H1 (cell line): ENCODE measurements around the gene RAB38. TPM values are rescaled to one million over a fixed set of nuclear protein-coding genes. Genes with fewer than 3 reads are reported as not detected.

Experiments used
- CTCF ChIA-PET: fragments of 300-600 bp; sonication (Branson Sonifier 250); formaldehyde crosslinking; loops from one replicate; lab custom pipeline; 2021; ENCODE audit not compliant: partially characterized antibody; lab: Charles Lee
- POLR2A ChIA-PET: fragments of 300-600 bp; sonication (Branson Sonifier 250); formaldehyde crosslinking; loops from one replicate; lab custom pipeline; 2021; ENCODE audit warnings: inconsistent platforms; ENCODE audit not compliant: partially characterized antibody; lab: Charles Lee
- DNase-seq, 2 experiments: peaks; one replicate each; pipeline versions ENCODE4 v3.0.0 to v3.0.0-alpha.2; 2010 to 2022; ENCODE audit warnings: low spot score in 2 of 2, low read depth in 1 of 2, mixed read lengths in 1 of 2
- FAIRE-seq: peaks from 2 replicates; lab custom pipeline; 2011; peaks lifted over from hg19 to GRCh38; lab: Jason Lieb, UNC
- H2AFZ ChIP-seq: 2 replicates; pipeline ENCODE4 v1.8.1; 2012; ENCODE audit warnings: low read length, inconsistent platforms
- H2AK5ac ChIP-seq: 2 replicates; pipeline ENCODE4 v1.6.1; 2013; ENCODE audit warnings: low read depth, low read length
- H2BK120ac ChIP-seq: replicated peaks from 2 replicates; pipeline ENCODE3; 2013; ENCODE audit warnings: low read depth, low read length, inconsistent platforms
- H2BK12ac ChIP-seq: 2 replicates; pipeline ENCODE4 v1.6.1; 2013; ENCODE audit warnings: low read depth, low read length
- H2BK15ac ChIP-seq: 2 replicates; pipeline ENCODE4 v1.6.1; 2013; ENCODE audit warnings: low read length
- H2BK20ac ChIP-seq: 2 replicates; pipeline ENCODE4 v1.6.1; 2013; ENCODE audit warnings: low read length
- H2BK5ac ChIP-seq: 2 replicates; pipeline ENCODE4 v1.6.1; 2013; ENCODE audit warnings: low read depth, low read length
- H3K14ac ChIP-seq: 2 replicates; pipeline ENCODE4 v1.6.1; 2013; ENCODE audit warnings: inconsistent platforms; ENCODE audit not compliant: insufficient read length
- H3K18ac ChIP-seq: 2 replicates; pipeline ENCODE4 v1.6.1; 2013; ENCODE audit warnings: low read length; ENCODE audit errors: extremely low read depth
- H3K23ac ChIP-seq: 2 replicates; pipeline ENCODE4 v1.6.1; 2013; ENCODE audit warnings: inconsistent platforms; ENCODE audit not compliant: insufficient read length
- H3K23me2 ChIP-seq: 2 replicates; pipeline ENCODE4 v1.6.1; 2013; ENCODE audit warnings: low read depth, low read length
- H3K27ac ChIP-seq: 2 replicates; pipeline ENCODE4 v1.6.1; 2011; ENCODE audit warnings: low read depth, low read length, inconsistent platforms
- H3K27me3 ChIP-seq, 4 experiments: replicated peaks in 1 of 4; 1 replicate in 1 of 4; 2 replicates in 3 of 4; pipeline versions ENCODE4 v1.6.1 to v1.8.1; 2011 to 2013; ENCODE audit warnings: low read length in 3 of 4, mild to moderate bottlenecking in 3 of 4, inconsistent platforms in 2 of 4, mixed read lengths in 2 of 4, moderate library complexity in 1 of 4; ENCODE audit not compliant: control insufficient read depth in 3 of 4, insufficient read depth in 3 of 4; ENCODE audit errors: extremely low read depth in 1 of 4
- H3K36me3 ChIP-seq, 4 experiments: 2 replicates each; pipeline versions ENCODE4 v1.6.1 to v1.8.1; 2011 to 2013; ENCODE audit warnings: mild to moderate bottlenecking in 4 of 4, low read length in 3 of 4, moderate library complexity in 2 of 4, control low read depth in 1 of 4, inconsistent platforms in 1 of 4; ENCODE audit not compliant: insufficient read depth in 4 of 4, control insufficient read depth in 2 of 4
- H3K4ac ChIP-seq: replicated peaks from 2 replicates; pipeline ENCODE3; 2013; ENCODE audit warnings: low read length, low read depth, mixed read lengths, inconsistent platforms; ENCODE audit not compliant: insufficient read length
- H3K4me1 ChIP-seq, 4 experiments: replicated peaks in 1 of 4; 1 replicate in 1 of 4; 2 replicates in 3 of 4; pipeline versions ENCODE4 v1.6.1 to v1.8.1; 2011 to 2013; ENCODE audit warnings: low read length in 3 of 4, inconsistent platforms in 2 of 4, mixed read lengths in 1 of 4; ENCODE audit not compliant: insufficient read depth in 4 of 4, control insufficient read depth in 3 of 4
- H3K4me2 ChIP-seq, 2 experiments: 2 replicates each; pipeline versions ENCODE4 v1.6.1 to v1.8.1; 2011 to 2013; ENCODE audit warnings: low read depth in 2 of 2, low read length in 2 of 2, control low read depth in 1 of 2, inconsistent platforms in 1 of 2, mild to moderate bottlenecking in 1 of 2; ENCODE audit not compliant: insufficient read depth in 1 of 2
- H3K4me3 ChIP-seq, 4 experiments: fragments of 200-600, 300-600 bp in 1 of 4; sonication (generic), shearing (Covaris generic), sonication (Bioruptor Twin) in 1 of 4; 2 replicates each; pipeline versions ENCODE4 v1.5.1 to v1.8.1; 2011 to 2016; ENCODE audit warnings: low read length in 4 of 4, low read depth in 3 of 4, control low read depth in 2 of 4, inconsistent platforms in 2 of 4, mild to moderate bottlenecking in 2 of 4, mixed read lengths in 1 of 4, moderate library complexity in 1 of 4; ENCODE audit not compliant: insufficient read depth in 2 of 4; ENCODE audit errors: extremely low read depth in 1 of 4
- H3K56ac ChIP-seq: replicated peaks from 2 replicates; pipeline ENCODE3; 2013; ENCODE audit warnings: low read depth, mild to moderate bottlenecking, mixed read lengths, low read length, inconsistent platforms; ENCODE audit not compliant: insufficient read length
- H3K79me1 ChIP-seq: 2 replicates; pipeline ENCODE4 v1.6.1; 2013; ENCODE audit warnings: low read depth, low read length, control low read depth
- H3K79me2 ChIP-seq, 2 experiments: 2 replicates each; pipeline versions ENCODE4 v1.6.1 to v1.8.1; 2012 to 2013; ENCODE audit warnings: low read length in 2 of 2, mild to moderate bottlenecking in 2 of 2, inconsistent platforms in 1 of 2; ENCODE audit not compliant: insufficient read depth in 2 of 2, control insufficient read depth in 1 of 2
- H3K9ac ChIP-seq, 4 experiments: replicated peaks in 1 of 4; 1 replicate in 1 of 4; 2 replicates in 3 of 4; pipeline versions ENCODE4 v1.6.1 to v1.8.1; 2011 to 2013; ENCODE audit warnings: low read depth in 3 of 4, low read length in 3 of 4, control low read depth in 2 of 4, mild to moderate bottlenecking in 2 of 4, moderate library complexity in 2 of 4, inconsistent platforms in 1 of 4; ENCODE audit errors: extremely low read depth in 1 of 4
- H3K9me3 ChIP-seq, 2 experiments: 2 replicates each; pipeline versions ENCODE4 v1.6.1 to v1.8.1; 2012 to 2013; ENCODE audit warnings: mild to moderate bottlenecking in 2 of 2, moderate library complexity in 2 of 2, control low read depth in 1 of 2, inconsistent platforms in 1 of 2, low read depth in 1 of 2, low read length in 1 of 2, mixed read lengths in 1 of 2; ENCODE audit not compliant: insufficient read depth in 2 of 2
- H4K20me1 ChIP-seq, 2 experiments: replicated peaks in 1 of 2; 2 replicates each; pipeline versions ENCODE3 to v1.8.1; 2011 to 2013; ENCODE audit warnings: inconsistent platforms in 2 of 2, low read length in 2 of 2, mild to moderate bottlenecking in 1 of 2; ENCODE audit not compliant: insufficient read depth in 2 of 2, control insufficient read depth in 1 of 2
- H4K5ac ChIP-seq: 2 replicates; pipeline ENCODE4 v1.6.1; 2013; ENCODE audit warnings: low read length, low read depth, mixed read lengths, inconsistent platforms; ENCODE audit not compliant: insufficient read length
- H4K8ac ChIP-seq: 2 replicates; pipeline ENCODE4 v1.8.0; 2013; ENCODE audit warnings: mild to moderate bottlenecking, moderate library complexity, low read length, inconsistent platforms; ENCODE audit not compliant: insufficient read depth; ENCODE audit errors: extremely low read depth
- H4K91ac ChIP-seq: replicated peaks from 2 replicates; pipeline ENCODE3; 2013; ENCODE audit warnings: low read length, mixed read lengths, inconsistent platforms; ENCODE audit not compliant: insufficient read length
- GTF2F1 ChIP-seq: IDR thresholded peaks from 2 replicates; pipeline ENCODE4 v1.6.1; 2012; ENCODE audit warnings: low read depth, low read length, improper control_type of control experiment, borderline replicate concordance
- HDAC6 ChIP-seq: IDR thresholded peaks from one replicate; pipeline ENCODE4 v1.7.1; 2012; ENCODE audit warnings: low read depth, mild to moderate bottlenecking, inconsistent platforms, low read length, moderate library complexity
- PHF8 ChIP-seq: fragments of 200-600 bp; sonication (generic); conservative IDR thresholded peaks from 2 replicates; pipeline ENCODE4 v1.7.1; 2012; ENCODE audit warnings: low read depth, mild to moderate bottlenecking, inconsistent platforms, low read length, moderate library complexity
- SIN3A ChIP-seq, 2 experiments: IDR thresholded peaks in 1 of 2; conservative IDR thresholded peaks in 1 of 2; 2 replicates each; pipeline ENCODE4 v1.6.1; 2011 to 2012; ENCODE audit warnings: low read length in 2 of 2, improper control_type of control experiment in 1 of 2, low read depth in 1 of 2, mild to moderate bottlenecking in 1 of 2
- WGBS, 2 experiments: shearing (Covaris generic) in 1 of 2; methylation state at CpG; one replicate each; pipeline versions ENCODE4 v1.1.6 to v1.1.7; 2013 to 2015; ENCODE audit warnings: low lambda C conversion rate in 2 of 2, mixed read lengths in 2 of 2, inconsistent platforms in 1 of 2, low coverage in 1 of 2, missing lambda C conversion rate in 1 of 2; ENCODE audit not compliant: insufficient replicate concordance in 2 of 2, insufficient coverage in 1 of 2, insufficient read length in 1 of 2; ENCODE audit errors: extremely low coverage in 1 of 2, missing lambda C conversion rate in 1 of 2; 5-methylcytosine and 5-hydroxymethylcytosine counted together
- polyA plus RNA-seq, 7 experiments: library from polyadenylated mRNA; depleted of rRNA in 3 of 7; stranded (reverse) in 5 of 7; unstranded in 2 of 7; fragments of >200 nt in 5 of 7; fragments of 200-250 nt in 2 of 7; gene quantifications; 1 replicate in 5 of 7; 2 replicates in 1 of 7; 4 replicates in 1 of 7; pipeline versions ENCODE4 v1.2.1 to v1.2.3, GENCODE V29; 2011 to 2013; ENCODE audit warnings: missing spikeins in 2 of 7, mixed read lengths in 2 of 7
- total RNA-seq: library from RNA; stranded (reverse); fragmentation: NEBNext Ultra II Directional; extraction: Animal tissue kit (Norgen Biotek cat#: 25700); gene quantifications from 2 replicates; pipeline ENCODE4 v1.2.1, GENCODE V29; 2021

The RAB38 gene
- total and polyA plus RNA-seq, 2 of the 8 experiments (the other 6 are each of a cell fraction or from before 2014, with no cell fraction given) = 15.4 to 16.5 TPM

DNA sequence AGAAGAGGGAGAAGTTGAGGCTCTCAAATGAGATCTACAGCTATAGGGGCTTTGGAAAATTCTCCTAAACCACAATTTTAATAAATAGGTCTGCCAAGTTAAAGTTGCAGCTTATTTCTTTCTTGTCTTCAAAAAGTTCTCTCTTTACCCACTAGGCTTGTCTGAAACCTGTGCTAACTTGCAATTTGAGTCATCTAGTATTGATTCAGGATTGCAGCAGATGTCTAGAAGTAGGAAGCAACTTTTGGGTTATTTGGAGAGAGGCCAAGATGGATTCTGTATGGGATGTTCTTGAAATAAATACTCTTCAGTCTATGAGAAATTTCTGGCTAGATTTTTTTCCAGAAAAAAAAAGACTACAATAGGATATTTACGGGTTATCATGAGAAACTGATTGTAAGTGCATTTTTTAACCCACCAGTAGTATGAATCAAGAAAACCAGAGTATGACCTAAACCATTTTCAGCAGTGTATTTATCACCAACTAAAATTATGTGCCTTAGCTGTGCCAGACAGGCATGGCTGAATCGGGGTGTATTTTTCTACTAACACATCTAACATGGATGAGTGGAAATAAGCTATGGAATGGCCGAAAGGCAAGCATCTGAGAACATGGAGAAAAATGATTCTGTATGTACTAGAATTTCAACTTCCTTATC lies 4.9 kb upstream of the RAB38 start:
- Histone ChIP-seq H3K79me1 (no peaks in the 10 kb centered on the region), H3K14ac (no peak overlapping the region), H2BK5ac (no peak overlapping the region), H2BK15ac (no peak overlapping the region), H4K20me1 (no peaks in the 10 kb centered on the region), H4K91ac (no peak overlapping the region), H3K27me3 (no peaks in the 10 kb centered on the region), H2BK12ac (no peak overlapping the region), H3K27ac (no peak overlapping the region), H2BK20ac (no peak overlapping the region), H3K9me3 (no peaks in the 10 kb centered on the region), H3K4ac (no peak overlapping the region), H2AK5ac (no peak overlapping the region), H2BK120ac (no peak overlapping the region), H3K23me2 (peaks cover 2% of the 10 kb centered on the region; the same call in 1 of the 2 replicates), H3K4me2 (no peak overlapping the region; a peak in 1 of 4 replicates), H3K9ac (no peak overlapping the region), H3K56ac (no peak overlapping the region), H3K36me3 (no peaks in the 10 kb centered on the region; a peak in 2 of 8 replicates), H3K23ac (no peak overlapping the region), H3K79me2 (no peaks in the 10 kb centered on the region), H4K8ac (no peak overlapping the region), H3K4me3 (no peak overlapping the region), H3K4me1 (peaks cover 0 to 4% (median 0%) of the 10 kb centered on the region in 4 experiments; a peak in 2 of 7 replicates), H4K5ac (no peak overlapping the region), H2AFZ (no peak overlapping the region), H3K18ac (no peak overlapping the region)
- DNase-seq (no peak), FAIRE-seq (no peak)
- TF ChIP-seq PHF8 = no peak
- TF ChIP-seq HDAC6 = no peak
- no peak for TF ChIP-seq SIN3A (conservative IDR thresholded peaks at IDR 0.05 in 1 of 2, IDR thresholded peaks at IDR 0.05 in 1 of 2; ENCODE audit: low read depth in 1 of 2, low read length in 2 of 2)
- no peak for TF ChIP-seq GTF2F1
- WGBS, 2 experiments = 89% methylated on average over 3 of the region's 3 CpGs; no CpG with 5 or more reads in 1 of the 2 experiments
- POLR2A ChIA-PET = no interaction called here
- CTCF ChIA-PET = interaction anchor here (0.7 to 1.3 kb wide), 3 partner anchors 16 to 364 kb away, joined by 3 read pairs; no protein-coding TSS in a partner anchor
